ENCODE data around the gene PRKN. TPM values are rescaled to one million over a fixed set of nuclear protein-coding genes. Genes with fewer than 3 reads are reported as not detected.

The PRKN gene
- polyA plus RNA-seq, 1 donor from 2014 or later: 1.2 TPM

- Histone ChIP-seq H3K9me2 (ENCODE audit: insufficient read depth, low read length) (no peaks in the 10 kb centered on the region), H3F3A (ENCODE audit: insufficient read depth, low read length, poor library complexity, severe bottlenecking) (no peaks in the 10 kb centered on the region), H3K9ac (ENCODE audit: low read length) (no peak overlapping the region), H4K20me1 (ENCODE audit: insufficient read depth) (no peaks in the 10 kb centered on the region), H3K4me3 (ENCODE audit: low read length) (no peak overlapping the region), H3K9me3 (ENCODE audit: low read length) (no peaks in the 10 kb centered on the region), H3K27me3 (ENCODE audit: insufficient read depth, low read depth, low read length) (no peaks in the 10 kb centered on the region), H3K36me3 (ENCODE audit: insufficient read depth, low read length) (no peaks in the 10 kb centered on the region), H3K4me2 (ENCODE audit: low read length) (no peak overlapping the region), H3K27ac (ENCODE audit: low read length) (no peak overlapping the region), H3K79me2 (replicated peaks; ENCODE audit: insufficient read depth, low read length) (no peaks in the 10 kb centered on the region), H2AFZ (ENCODE audit: low read depth, low read length) (no peak overlapping the region)
- TF ChIP-seq EP300 (conservative IDR thresholded peaks at IDR 0.05; ENCODE audit: poor library complexity, severe bottlenecking) (no peak), POLR2AphosphoS5 (IDR thresholded peaks at IDR 0.05) (no peak), TAF1 (IDR thresholded peaks at IDR 0.05; ENCODE audit: low read depth) (no peak), MXI1 (conservative IDR thresholded peaks at IDR 0.05; ENCODE audit: poor library complexity, severe bottlenecking) (no peak), SMC3 (conservative IDR thresholded peaks at IDR 0.05; ENCODE audit: poor library complexity) (no peak), REST (IDR thresholded peaks at IDR 0.05; ENCODE audit: borderline replicate concordance) (no peak), EZH2 (IDR thresholded peaks at IDR 0.05; ENCODE audit: borderline replicate concordance, insufficient read depth, low read length, poor library complexity, severe bottlenecking) (no peak), RAD21 (conservative IDR thresholded peaks at IDR 0.05) (no peak), CTCF (IDR thresholded peaks at IDR 0.05; ENCODE audit: poor library complexity, severe bottlenecking) (no peak)
These were observed 1380.4 kb downstream of the PRKN start for GRCh38 chr6:161347125-161347524.

- H3K27me3 ChIP-seq (ENCODE audit: insufficient read depth, low read depth, low read length): no peaks in the 10 kb centered on the region
- H3K27ac ChIP-seq (ENCODE audit: low read length): no peak overlapping the region
- H3K4me3 ChIP-seq (ENCODE audit: low read length): no peak overlapping the region
- no peaks in the 10 kb centered on the region for H3F3A ChIP-seq (ENCODE audit: insufficient read depth, low read length, poor library complexity, severe bottlenecking)
- no peak overlapping the region for H3K9ac ChIP-seq (ENCODE audit: low read length)
- H3K36me3 ChIP-seq (ENCODE audit: insufficient read depth, low read length): no peaks in the 10 kb centered on the region
- TF ChIP-seq SMC3 (conservative IDR thresholded peaks at IDR 0.05; ENCODE audit: poor library complexity) (no peak), MXI1 (conservative IDR thresholded peaks at IDR 0.05; ENCODE audit: poor library complexity, severe bottlenecking) (no peak), POLR2AphosphoS5 (IDR thresholded peaks at IDR 0.05) (no peak), TAF1 (IDR thresholded peaks at IDR 0.05; ENCODE audit: low read depth) (no peak), REST (IDR thresholded peaks at IDR 0.05; ENCODE audit: borderline replicate concordance) (no peak), CTCF (IDR thresholded peaks at IDR 0.05; ENCODE audit: poor library complexity, severe bottlenecking) (no peak), EP300 (conservative IDR thresholded peaks at IDR 0.05; ENCODE audit: poor library complexity, severe bottlenecking) (no peak), EZH2 (IDR thresholded peaks at IDR 0.05; ENCODE audit: borderline replicate concordance, insufficient read depth, low read length, poor library complexity, severe bottlenecking) (no peak), RAD21 (conservative IDR thresholded peaks at IDR 0.05) (no peak)
- H3K9me2 ChIP-seq (ENCODE audit: insufficient read depth, low read length): no peaks in the 10 kb centered on the region
- H4K20me1 ChIP-seq (ENCODE audit: insufficient read depth): no peaks in the 10 kb centered on the region
- no peak overlapping the region for H2AFZ ChIP-seq (ENCODE audit: low read depth, low read length)
- no peaks in the 10 kb centered on the region for H3K79me2 ChIP-seq (replicated peaks; ENCODE audit: insufficient read depth, low read length)
- H3K9me3 ChIP-seq (ENCODE audit: low read length): no peaks in the 10 kb centered on the region
- H3K4me2 ChIP-seq (ENCODE audit: low read length): no peak overlapping the region
These were observed 1380.8 kb downstream of the PRKN start for GRCh38 chr6:161346717-161347116.

All from neural cell (in vitro differentiated cells).